A549 (cell line): ENCODE data around the gene RGPD6. TPM values are rescaled to one million over a fixed set of nuclear protein-coding genes. Genes with fewer than 3 reads are reported as not detected.

Experiments
- polyA plus RNA-seq, 4 experiments: library from polyadenylated mRNA; depleted of rRNA in 3 of 4; stranded (reverse); fragments of >200 nt; fragmentation: RNase III in 1 of 4; extraction: RNeasy Plus Mini Kit Qiagen cat#74134 plus additional on column Dnase treatment in 1 of 4; gene quantifications; 2 replicates in 3 of 4; 3 replicates in 1 of 4; pipeline ENCODE4 v1.2.3, GENCODE V29; 2011 to 2017
- small RNA-seq, 6 experiments: library from RNA; depleted of rRNA; stranded (forward); fragments of <200 nt; gene quantifications; one replicate each; pipeline ENCODE3, GENCODE V24; 2012

The RGPD6 gene
- polyA plus RNA-seq, 2 of the 4 experiments (the other 2 are of a cell fraction) = 3.1 to 18.3 TPM

Small RNAs within 50 kb of the gene (small RNA-seq; reads per million reads assigned to genes)
- 0 reads per million in 6 experiments for gene AC108938.1

Other genes starting within 250 kb of the RGPD6 start
- 0.40 and 0.44 TPM in 2 replicates for gene LIMS4, start 104.4 kb downstream of the RGPD6 start, polyA plus RNA-seq (2011; rRNA removed)
- 0.09 to 0.17 TPM (median 0.14 TPM) in 3 replicates for gene LIMS4, start 104.4 kb downstream of the RGPD6 start, polyA plus RNA-seq (2017; fragmentation: RNase III; extraction: RNeasy Plus Mini Kit Qiagen cat#74134 plus additional on column Dnase treatment)
- 54.5 and 65.5 TPM in 2 replicates for gene BUB1, start 100.8 kb upstream of the RGPD6 start, polyA plus RNA-seq (2011; rRNA removed)
- gene BUB1, start 100.8 kb upstream of the RGPD6 start, polyA plus RNA-seq (2017; fragmentation: RNase III; extraction: RNeasy Plus Mini Kit Qiagen cat#74134 plus additional on column Dnase treatment) = 36.9 to 44.0 TPM (median 38.2 TPM) in 3 replicates
- not detected in 2 replicates for gene ACOXL, start 155.4 kb upstream of the RGPD6 start, polyA plus RNA-seq (2011; rRNA removed)
- gene ACOXL, start 155.4 kb upstream of the RGPD6 start, polyA plus RNA-seq (2017; fragmentation: RNase III; extraction: RNeasy Plus Mini Kit Qiagen cat#74134 plus additional on column Dnase treatment) = 0.05 TPM in 1 of 3 replicates, not detected in the others